B cell (primary cell): ENCODE results near the gene C2CD4C.

Source experiments
- EZH2 ChIP-seq: IDR thresholded peaks from 2 replicates; pipeline ENCODE4 v1.6.1; 2012; ENCODE audit warnings: borderline replicate concordance, low read depth, mild to moderate bottlenecking, moderate library complexity, low read length; ENCODE audit not compliant: insufficient read depth, poor library complexity, severe bottlenecking
- TF ChIP-seq, protein P1 (sequence below): fragments of 200-600 bp; IDR thresholded peaks from one replicate; pipeline ENCODE4 v1.8.0; 2022; ENCODE audit warnings: antibody characterized with exemption, mild to moderate bottlenecking

DNA sequence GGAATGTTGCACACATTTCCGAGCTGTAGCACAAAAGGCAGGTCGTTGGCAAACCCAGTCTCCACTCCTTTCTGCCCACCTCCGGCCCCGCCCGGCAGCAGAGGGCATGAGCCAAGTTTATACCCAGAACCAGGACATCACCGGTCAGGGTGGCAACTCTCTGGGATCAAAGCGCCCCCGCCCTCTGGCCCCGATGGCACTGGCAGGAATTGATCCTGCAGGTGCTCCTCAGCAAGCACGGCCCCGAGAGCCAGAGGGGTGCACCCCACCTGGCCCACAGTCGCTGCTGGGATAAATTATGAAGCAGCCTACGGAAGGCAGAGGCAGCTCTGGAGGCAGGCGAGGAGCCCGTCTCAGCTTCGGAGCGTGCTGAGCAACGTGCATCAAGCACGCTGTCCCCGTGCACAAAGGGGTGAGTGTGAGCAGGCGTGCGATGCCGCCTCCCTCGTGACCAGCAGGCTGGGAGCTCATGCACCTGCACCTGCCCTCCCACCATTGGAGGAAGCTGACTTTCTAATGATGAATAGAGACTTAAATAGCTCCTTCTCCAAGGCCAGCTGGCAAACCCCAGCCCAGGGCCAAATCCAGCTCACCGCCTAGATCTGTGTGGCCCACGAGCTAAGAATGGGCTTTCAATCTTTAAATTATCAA lies 26.2 kb upstream of the C2CD4C start:
- TF ChIP-seq, protein P1, sequence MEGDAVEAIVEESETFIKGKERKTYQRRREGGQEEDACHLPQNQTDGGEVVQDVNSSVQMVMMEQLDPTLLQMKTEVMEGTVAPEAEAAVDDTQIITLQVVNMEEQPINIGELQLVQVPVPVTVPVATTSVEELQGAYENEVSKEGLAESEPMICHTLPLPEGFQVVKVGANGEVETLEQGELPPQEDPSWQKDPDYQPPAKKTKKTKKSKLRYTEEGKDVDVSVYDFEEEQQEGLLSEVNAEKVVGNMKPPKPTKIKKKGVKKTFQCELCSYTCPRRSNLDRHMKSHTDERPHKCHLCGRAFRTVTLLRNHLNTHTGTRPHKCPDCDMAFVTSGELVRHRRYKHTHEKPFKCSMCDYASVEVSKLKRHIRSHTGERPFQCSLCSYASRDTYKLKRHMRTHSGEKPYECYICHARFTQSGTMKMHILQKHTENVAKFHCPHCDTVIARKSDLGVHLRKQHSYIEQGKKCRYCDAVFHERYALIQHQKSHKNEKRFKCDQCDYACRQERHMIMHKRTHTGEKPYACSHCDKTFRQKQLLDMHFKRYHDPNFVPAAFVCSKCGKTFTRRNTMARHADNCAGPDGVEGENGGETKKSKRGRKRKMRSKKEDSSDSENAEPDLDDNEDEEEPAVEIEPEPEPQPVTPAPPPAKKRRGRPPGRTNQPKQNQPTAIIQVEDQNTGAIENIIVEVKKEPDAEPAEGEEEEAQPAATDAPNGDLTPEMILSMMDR, result no peak
- TF ChIP-seq EZH2, result no peak
